GM12878 (cell line): ENCODE results near the gene EBLN1. TPM values are rescaled to one million over a fixed set of nuclear protein-coding genes. Genes with fewer than 3 reads are reported as not detected.

Experiments used
- ATAC-seq: fragments of 200-7000 bp; cut with Tn5 transposase; 3 replicates; pipeline ENCODE4 v1.9.1; 2020; ENCODE audit warnings: mild to moderate bottlenecking, moderate library complexity
- BruUV-seq: library from RNA; stranded (reverse); fragments of 400-500 nt; replicated peaks from 2 replicates; lab custom pipeline; 2021; lab: Mats Ljungman, UMichigan
- CTCF ChIA-PET: fragments of 300-600 bp; sonication (Branson Sonifier 250); formaldehyde crosslinking; extraction: SDS; loops from one replicate; lab custom pipeline; 2021; ENCODE audit warnings: inconsistent platforms; lab: Yijun Ruan, JAX
- POLR2A ChIA-PET: fragments of 350-600 bp; formaldehyde crosslinking; extraction: SDS; loops from one replicate; lab custom pipeline; 2021; ENCODE audit warnings: inconsistent platforms; lab: Charles Lee
- RAD21 ChIA-PET: fragments of 300-600 bp; sonication (Branson Sonifier 250); formaldehyde crosslinking; loops from one replicate; lab custom pipeline; 2023; ENCODE audit warnings: antibody characterized with exemption; ENCODE audit not compliant: unreplicated experiment; lab: Charles Lee
- SMC1A ChIA-PET: fragments of 300-600 bp; sonication (Branson Sonifier 250); formaldehyde crosslinking; loops from one replicate; lab custom pipeline; 2023; ENCODE audit not compliant: unreplicated experiment, uncharacterized antibody; lab: Charles Lee
- DNase-seq: peaks from one replicate; pipeline ENCODE4 v3.0.0-alpha.2; 2011; ENCODE audit warnings: low read depth, low spot score
- FAIRE-seq: peaks from 3 replicates; lab custom pipeline; 2011; peaks lifted over from hg19 to GRCh38; lab: Jason Lieb, UNC
- H2AFZ ChIP-seq: 2 replicates; pipeline ENCODE4 v1.6.0; 2011; ENCODE audit warnings: low read depth, low read length, control low read depth; ENCODE audit not compliant: control insufficient read depth
- H3K27ac ChIP-seq: 2 replicates; pipeline ENCODE4 v1.5.1; 2011; ENCODE audit warnings: control low read depth; ENCODE audit not compliant: control insufficient read depth, insufficient read depth
- H3K27me3 ChIP-seq, 2 experiments: replicated peaks in 1 of 2; 2 replicates each; pipeline versions ENCODE4 v1.6.0 to v1.6.1; 2011; ENCODE audit warnings: low read length in 1 of 2; ENCODE audit not compliant: control insufficient read depth in 2 of 2, insufficient read depth in 2 of 2
- H3K36me3 ChIP-seq, 2 experiments: 2 replicates each; pipeline ENCODE4 v1.5.1; 2011; ENCODE audit warnings: low read length in 1 of 2; ENCODE audit not compliant: control insufficient read depth in 2 of 2, insufficient read depth in 2 of 2
- H3K4me1 ChIP-seq: 2 replicates; pipeline ENCODE4 v1.6.1; 2011; ENCODE audit warnings: mild to moderate bottlenecking, low read length, moderate library complexity, mixed read lengths; ENCODE audit not compliant: control insufficient read depth, insufficient read depth
- H3K4me2 ChIP-seq: 2 replicates; pipeline ENCODE4 v1.6.0; 2011; ENCODE audit warnings: control low read depth; ENCODE audit not compliant: control insufficient read depth, insufficient read depth
- H3K4me3 ChIP-seq: fragments of 200-600 bp; sonication (generic); 2 replicates; pipeline ENCODE4 v1.5.1; 2016
- H3K79me2 ChIP-seq: 2 replicates; pipeline ENCODE4 v1.6.0; 2011; ENCODE audit warnings: low read length; ENCODE audit not compliant: control insufficient read depth, insufficient read depth
- H3K9ac ChIP-seq: 2 replicates; pipeline ENCODE4 v1.8.0; 2011; ENCODE audit warnings: low read length, control low read depth, mixed read lengths; ENCODE audit not compliant: control insufficient read depth, insufficient read depth
- H3K9me3 ChIP-seq: replicated peaks from 3 replicates; pipeline ENCODE4 v1.5.1; 2011; ENCODE audit warnings: mild to moderate bottlenecking, low read length; ENCODE audit not compliant: control insufficient read depth, insufficient read depth
- H4K20me1 ChIP-seq: 2 replicates; pipeline ENCODE4 v1.6.0; 2011; ENCODE audit not compliant: control insufficient read depth, insufficient read depth
- CREB1 ChIP-seq: IDR thresholded peaks from 2 replicates; pipeline ENCODE4 v1.6.1; 2012; ENCODE audit warnings: low read depth, mild to moderate bottlenecking, inconsistent platforms
- ESRRA ChIP-seq: IDR thresholded peaks from 2 replicates; pipeline ENCODE4 v1.6.1; 2012; ENCODE audit warnings: mild to moderate bottlenecking, low read length, improper control_type of control experiment
- FOXK2 ChIP-seq: fragments of 450-650 bp; IDR thresholded peaks from 2 replicates; pipeline ENCODE4 v1.6.1; 2017; ENCODE audit warnings: mild to moderate bottlenecking, moderate library complexity
- MTA2 ChIP-seq: fragments of 450-650 bp; IDR thresholded peaks from 2 replicates; pipeline ENCODE4 v1.6.1; 2016; ENCODE audit warnings: low read depth, mild to moderate bottlenecking, moderate library complexity
- MTA3 ChIP-seq: IDR thresholded peaks from 2 replicates; pipeline ENCODE4 v1.6.1; 2012; ENCODE audit warnings: low read length, inconsistent platforms, borderline replicate concordance
- NFXL1 ChIP-seq: fragments of 450-650 bp; IDR thresholded peaks from 2 replicates; pipeline ENCODE4 v1.6.1; 2017; ENCODE audit warnings: antibody characterized with exemption, mild to moderate bottlenecking, borderline replicate concordance
- POLR2AphosphoS5 ChIP-seq: IDR thresholded peaks from 2 replicates; pipeline ENCODE4 v1.6.1; 2011; ENCODE audit warnings: mild to moderate bottlenecking, low read length, inconsistent platforms
- REST ChIP-seq: IDR thresholded peaks from 2 replicates; pipeline ENCODE4 v1.6.1; 2012; ENCODE audit warnings: mild to moderate bottlenecking, low read depth, low read length
- USF1 ChIP-seq: IDR thresholded peaks from 2 replicates; pipeline ENCODE4 v1.6.1; 2011; ENCODE audit warnings: borderline replicate concordance, low read depth, mild to moderate bottlenecking, moderate library complexity, mixed read lengths, low read length; ENCODE audit not compliant: insufficient read depth; ENCODE audit errors: extremely low read length
- YY1 ChIP-seq: IDR thresholded peaks from 2 replicates; pipeline ENCODE4 v1.6.1; 2011; ENCODE audit warnings: low read depth, mild to moderate bottlenecking, low read length
- WGBS: methylation state at CpG from one replicate; pipeline ENCODE4 v1.1.6; 2016; ENCODE audit warnings: low lambda C conversion rate; ENCODE audit not compliant: insufficient replicate concordance, insufficient coverage; ENCODE audit errors: missing lambda C conversion rate; 5-methylcytosine and 5-hydroxymethylcytosine counted together
- in situ Hi-C: fragments of 300-500 bp; cut with MboI; formaldehyde crosslinking; loops from 9 replicates; pipeline ENCODE4 v1.14.3; 2018; ENCODE audit warnings: mixed read lengths
- intact Hi-C: fragments of 100-400 bp; cut with micrococcal nuclease; formaldehyde crosslinking; loops from one replicate; pipeline ENCODE4 v1.14.2; 2022; ENCODE audit not compliant: unreplicated experiment
- polyA plus RNA-seq, 11 experiments: library from polyadenylated mRNA; depleted of rRNA in 4 of 11; unstranded in 6 of 11; stranded (reverse) in 5 of 11; fragments of >200 nt; fragmentation: Nextera tagmentation in 4 of 11; fragmentation: Illumina TruSeq in 1 of 11; extraction: Ambion mirVana in 4 of 11; extraction: Trizol in 1 of 11; gene quantifications; 1 replicate in 1 of 11; 2 replicates in 10 of 11; pipeline versions ENCODE4 v1.2.1 to v1.2.3, GENCODE V29; 2011 to 2016; ENCODE audit warnings: inconsistent platforms in 2 of 11, missing spikeins in 2 of 11, low read depth in 1 of 11
- total RNA-seq, 4 experiments: library from RNA; depleted of rRNA in 3 of 4; stranded (reverse); fragments of >200 nt in 3 of 4; fragmentation: Illumina TruSeq in 1 of 4; extraction: Trizol in 1 of 4; gene quantifications; 2 replicates each; pipeline versions ENCODE4 v1.2.1 to v1.2.3, GENCODE V29; 2013 to 2021

EBLN1 gene
- total and polyA plus RNA-seq, 10 of the 15 experiments (the other 5 are each of a cell fraction or from before 2014, with no cell fraction given): not detected

- Histone ChIP-seq H3K9ac (peak overlapping the region; percentile 97), H2AFZ (peak overlapping the region; percentile 89)
- 13% methylated on average over 13 of the region's 13 CpGs for WGBS
- TF ChIP-seq MTA2: no peak
- TF ChIP-seq USF1: no peak
- TF ChIP-seq, all 136 proteins: peak for 0
- H3K36me3 ChIP-seq: no peaks in the 10 kb centered on the region
- BruUV-seq: no TSS peak
- ChIA-PET SMC1A (no interaction called here), CTCF (interaction anchor here (0.6 kb wide), 1 partner anchor 737 kb away, joined by 3 read pairs; no protein-coding TSS in a partner anchor), RAD21 (no interaction called here), POLR2A (interaction anchor here (0.7 kb wide), 1 partner anchor 73 kb away, joined by 4 read pairs; no protein-coding TSS in a partner anchor)
- in situ Hi-C loops (loop anchor here (25.0 kb wide), 1 partner anchor 736 kb away; no protein-coding TSS in a partner anchor), intact Hi-C loops (loop anchor here (5.0 to 10.0 kb wide), 4 partner anchors 66 to 816 kb away; partner anchors contain the start of genes COMMD3 and DNAJC1)
- no peak for DNase-seq
- peak overlapping the region; percentile 72 for H3K4me2 ChIP-seq
- H4K20me1 ChIP-seq: no peaks in the 10 kb centered on the region
- H3K79me2 ChIP-seq: no peaks in the 10 kb centered on the region
- peaks cover 7% of the 10 kb centered on the region for H3K4me1 ChIP-seq
- H3K9me3 ChIP-seq: no peaks in the 10 kb centered on the region; the same call in 1 of the 3 replicates
- peaks cover 0 to 2% of the 10 kb centered on the region in 2 experiments; a peak in 3 of 4 replicates for H3K27me3 ChIP-seq
- H3K4me3 ChIP-seq: peak overlapping the region; percentile 79
- H3K27ac ChIP-seq: peak overlapping the region; percentile 90
- no peak for ATAC-seq
- peak; percentile 18 for FAIRE-seq
These were observed 33.3 kb upstream of the EBLN1 start for GRCh38 chr10:22250897-22251660.

GRCh38 chr10:22247636-22248035 is 29.8 kb upstream of the EBLN1 start:
- Histone ChIP-seq H3K4me3 (no peak overlapping the region), H3K9me3 (no peaks in the 10 kb centered on the region), H3K27ac (no peak overlapping the region), H3K36me3 (no peaks in the 10 kb centered on the region), H3K4me2 (no peak overlapping the region), H2AFZ (no peak overlapping the region), H3K79me2 (no peaks in the 10 kb centered on the region), H3K4me1 (no peaks in the 10 kb centered on the region), H3K9ac (no peak overlapping the region), H3K27me3 (no peaks in the 10 kb centered on the region), H4K20me1 (no peaks in the 10 kb centered on the region)
- ATAC-seq: no peak
- CTCF ChIA-PET: no interaction called here
- POLR2A ChIA-PET: no interaction called here
- in situ Hi-C loops (no loop called here), intact Hi-C loops (no loop called here)
- WGBS: 68% methylated on average over 2 of the region's 2 CpGs
- RAD21 ChIA-PET: no interaction called here
- SMC1A ChIA-PET: no interaction called here
- no peak for FAIRE-seq
- no peak for DNase-seq
- no TSS peak for BruUV-seq
- TF ChIP-seq FOXK2 (no peak), NFXL1 (no peak), CREB1 (no peak), POLR2AphosphoS5 (no peak), ESRRA (no peak), YY1 (no peak), MTA3 (no peak), REST (no peak)
